HG03064 (cell line): Measurements from ENCODE around the gene SMIM21.

Experiments
- ATAC-seq: cut with Tn5 transposase; IDR thresholded peaks from one replicate; pipeline ENCODE4 v1.9.1; 2021; ENCODE audit warnings: low read depth; ENCODE audit not compliant: unreplicated experiment

SMIM21 gene

DNA sequence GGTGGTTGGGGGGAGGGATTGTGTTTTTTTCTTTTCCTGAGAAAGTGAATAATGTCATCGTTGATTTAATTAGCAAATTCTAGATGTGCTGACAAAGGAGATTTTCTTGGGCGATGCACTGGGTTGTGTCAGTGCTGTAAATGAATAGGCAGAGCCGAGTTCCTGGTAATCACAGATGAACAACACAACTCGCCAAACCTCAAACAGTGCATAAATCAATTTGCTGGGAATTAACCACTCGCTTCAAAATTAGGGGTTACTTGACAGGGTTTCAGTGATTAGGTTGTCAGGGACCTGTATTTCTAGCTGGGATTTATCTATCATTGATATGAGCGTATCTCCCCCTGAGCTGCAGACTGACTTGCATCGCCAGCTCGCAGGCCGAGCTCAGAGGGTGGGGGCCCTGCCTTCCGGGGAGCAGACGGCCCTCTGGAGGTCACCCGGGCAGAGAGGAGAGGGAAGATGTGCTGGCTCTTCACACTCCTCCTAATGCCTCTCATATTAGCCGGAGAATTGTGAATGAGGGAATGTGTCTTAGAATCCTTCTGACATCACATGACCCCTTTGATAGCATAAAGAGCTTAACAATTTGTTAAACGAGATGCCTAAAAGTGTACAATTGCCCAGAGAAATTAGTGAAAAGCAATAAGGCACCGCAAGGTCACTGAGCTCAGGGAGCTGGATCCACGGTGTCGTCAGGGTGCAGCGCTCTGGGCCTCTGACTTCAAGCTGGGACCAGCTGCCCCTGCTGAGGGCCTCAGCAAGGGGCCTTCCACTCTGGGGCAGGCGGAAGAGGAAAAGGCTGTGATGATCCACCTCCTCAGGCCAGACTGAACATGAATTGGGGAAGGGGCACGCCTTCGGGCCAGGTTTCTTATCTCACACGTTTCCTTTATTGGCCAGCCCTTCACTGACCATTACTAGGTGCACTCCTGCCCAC is 48.9 kb downstream of the SMIM21 start:
- no peak for ATAC-seq

DNA sequence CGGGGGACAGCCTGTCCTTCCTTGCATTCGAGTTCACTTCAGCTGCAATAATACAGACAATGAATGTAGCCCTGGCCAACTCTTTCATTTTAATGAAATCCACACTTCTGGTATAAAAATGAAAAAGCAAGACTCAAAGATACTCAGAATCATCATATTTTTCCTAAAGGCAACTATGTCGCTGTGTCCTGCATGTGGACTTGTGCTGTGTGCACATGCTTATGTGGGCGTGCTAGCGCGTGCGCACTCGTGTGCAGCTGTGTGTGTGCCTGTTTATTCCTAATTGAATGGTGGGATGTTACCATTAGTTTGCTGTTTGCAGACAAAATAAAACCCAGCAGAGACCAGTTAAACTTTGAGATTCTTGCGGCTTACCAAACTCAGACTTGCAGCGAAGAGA is 49.6 kb downstream of the SMIM21 start:
- no peak for ATAC-seq

DNA sequence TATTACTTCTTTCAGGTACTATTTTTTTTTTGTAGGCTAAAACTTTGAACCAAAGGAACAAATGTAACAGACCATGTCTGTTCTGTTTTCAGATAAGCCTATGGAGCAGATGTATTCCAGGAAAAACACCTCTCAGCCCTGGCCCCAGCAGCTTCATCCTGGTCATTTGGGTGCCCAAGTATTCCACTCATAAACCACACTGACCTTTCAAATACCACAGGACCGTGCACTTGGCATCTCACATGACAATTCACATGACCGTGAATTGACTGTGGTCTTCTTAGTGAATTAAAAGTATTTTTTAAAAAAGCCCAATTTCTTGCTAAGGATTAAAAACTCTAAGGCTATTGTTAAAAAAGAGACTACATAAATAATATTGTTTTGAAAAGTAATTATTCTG is 50.2 kb downstream of the SMIM21 start:
- ATAC-seq: no peak

DNA sequence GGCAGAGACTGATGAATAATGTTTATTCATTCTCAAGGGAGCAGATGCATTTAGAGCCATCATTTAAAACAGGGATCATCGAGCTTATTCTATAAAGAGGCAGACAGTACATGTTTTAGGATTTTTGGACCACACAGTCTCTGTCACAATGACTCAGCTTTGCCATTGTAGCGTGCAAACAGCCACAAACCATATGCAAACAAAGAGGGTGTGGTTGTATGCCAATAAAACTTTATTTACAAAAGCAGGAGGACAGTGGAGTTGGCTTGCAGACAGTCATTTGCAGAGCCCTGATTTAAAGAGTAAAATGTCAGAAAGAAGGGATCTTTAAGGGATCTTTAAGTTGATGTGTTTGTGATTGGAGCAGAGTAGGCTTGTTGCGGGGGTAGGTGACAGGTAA is 51.5 kb downstream of the SMIM21 start:
- ATAC-seq: no peak

DNA sequence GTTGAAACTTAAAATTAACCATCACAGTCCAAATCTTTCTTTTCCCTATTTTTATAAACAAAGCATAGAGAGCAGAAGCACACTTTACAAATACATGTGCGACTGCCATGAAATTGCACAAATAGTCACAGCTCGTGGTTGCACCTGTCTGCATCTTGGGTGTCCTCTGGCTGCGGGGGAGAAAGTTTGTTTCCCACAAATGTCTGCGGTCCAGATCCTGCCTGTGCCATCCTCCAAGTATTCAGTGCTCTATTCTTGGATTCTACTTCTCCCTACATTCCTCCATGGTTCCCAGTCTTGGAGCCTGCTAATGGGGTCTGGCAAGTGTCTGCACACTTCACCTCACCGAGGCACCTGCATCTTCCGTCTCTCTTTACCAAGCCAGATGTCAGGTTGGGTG is 52.2 kb downstream of the SMIM21 start:
- ATAC-seq: no peak

DNA sequence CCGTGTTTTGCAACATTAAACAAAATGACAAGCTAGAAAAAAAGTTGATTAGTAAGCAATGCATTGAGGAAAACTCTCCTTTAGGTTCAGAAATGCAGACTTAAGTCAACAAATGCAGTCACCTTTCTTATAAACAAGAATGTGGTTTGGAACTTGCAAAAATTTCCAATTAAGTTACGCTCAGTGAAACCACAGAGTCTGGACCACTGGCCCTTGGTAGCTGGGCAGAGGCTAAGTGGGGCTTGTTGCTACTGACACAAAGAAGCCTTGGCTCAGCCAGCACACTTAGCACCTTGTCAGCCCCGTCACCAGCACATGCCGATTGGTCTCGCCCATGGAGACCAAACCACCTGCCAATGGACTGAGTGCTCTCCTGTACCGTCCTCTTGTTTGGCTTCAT is 53.0 kb downstream of the SMIM21 start:
- no peak for ATAC-seq

DNA sequence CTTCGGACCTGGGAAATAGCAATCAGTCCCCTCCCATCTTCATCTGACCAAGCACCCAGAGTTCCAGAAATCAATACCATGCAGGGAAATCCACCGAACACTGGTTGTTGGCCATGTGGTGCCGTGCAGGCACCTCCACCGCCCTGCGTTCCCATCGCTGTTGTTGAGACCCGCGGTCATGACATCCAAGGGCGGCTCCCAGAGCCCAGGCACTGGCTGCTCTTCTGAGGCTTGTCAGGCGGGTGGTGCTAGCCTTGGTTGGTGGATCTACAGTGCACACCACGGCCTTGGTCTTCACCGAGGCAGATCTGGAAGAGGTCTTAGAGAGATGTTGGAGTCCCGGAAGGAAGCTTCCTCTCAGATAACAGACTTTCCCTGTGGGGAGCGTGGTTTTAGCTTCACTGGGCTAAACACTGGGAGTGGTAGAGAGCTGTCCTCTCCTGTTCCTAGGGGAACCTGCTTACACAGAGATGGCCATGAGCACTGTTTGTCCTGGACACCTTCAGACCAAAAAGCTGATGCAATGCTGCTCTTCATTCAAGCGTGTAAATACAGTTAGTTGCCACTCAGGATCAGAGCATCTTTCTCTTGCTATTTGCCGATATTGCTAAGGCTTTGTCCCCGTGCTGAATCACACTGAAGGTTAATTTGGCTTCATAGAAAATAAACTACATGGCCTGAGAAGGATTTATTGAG is 58.3 kb downstream of the SMIM21 start:
- ATAC-seq: no peak

DNA sequence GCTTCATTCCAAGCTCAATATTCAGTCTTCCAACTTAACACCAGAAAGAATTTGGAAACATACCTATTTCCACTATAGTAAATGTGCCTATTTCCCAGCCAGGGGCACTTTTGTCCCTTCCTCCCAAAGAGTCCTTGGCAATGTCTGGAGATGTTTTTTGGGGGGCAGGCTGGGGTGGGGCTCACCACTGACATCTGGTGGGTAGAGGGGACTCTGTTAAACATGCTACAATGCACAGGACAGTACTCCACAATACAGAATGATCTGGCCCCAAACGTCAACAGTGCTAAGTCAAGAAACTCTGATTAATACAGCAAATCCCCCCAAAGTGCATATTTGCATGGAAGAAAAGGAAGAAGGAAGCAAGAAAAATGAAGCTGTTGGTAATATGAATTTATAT is 61.7 kb downstream of the SMIM21 start:
- ATAC-seq: no peak

DNA sequence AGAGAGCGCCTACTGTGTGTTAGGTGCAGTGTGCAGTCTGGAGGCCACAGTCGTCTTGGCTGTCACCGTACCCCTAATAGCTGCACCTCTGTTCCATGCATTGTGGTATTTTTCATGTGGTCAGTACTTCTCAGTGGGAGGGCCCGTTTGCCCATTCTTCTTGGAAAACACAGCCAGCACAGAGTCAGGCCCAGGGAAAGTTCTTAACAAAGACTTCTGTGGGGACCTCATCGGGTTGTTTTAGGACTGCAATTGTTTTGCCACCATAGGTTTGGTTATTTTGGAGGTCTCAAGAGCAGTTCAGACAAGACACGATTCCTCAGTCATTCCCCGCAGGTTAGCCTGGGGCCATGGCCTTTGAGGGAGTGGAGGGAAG is 62.3 kb downstream of the SMIM21 start:
- ATAC-seq: no peak

DNA sequence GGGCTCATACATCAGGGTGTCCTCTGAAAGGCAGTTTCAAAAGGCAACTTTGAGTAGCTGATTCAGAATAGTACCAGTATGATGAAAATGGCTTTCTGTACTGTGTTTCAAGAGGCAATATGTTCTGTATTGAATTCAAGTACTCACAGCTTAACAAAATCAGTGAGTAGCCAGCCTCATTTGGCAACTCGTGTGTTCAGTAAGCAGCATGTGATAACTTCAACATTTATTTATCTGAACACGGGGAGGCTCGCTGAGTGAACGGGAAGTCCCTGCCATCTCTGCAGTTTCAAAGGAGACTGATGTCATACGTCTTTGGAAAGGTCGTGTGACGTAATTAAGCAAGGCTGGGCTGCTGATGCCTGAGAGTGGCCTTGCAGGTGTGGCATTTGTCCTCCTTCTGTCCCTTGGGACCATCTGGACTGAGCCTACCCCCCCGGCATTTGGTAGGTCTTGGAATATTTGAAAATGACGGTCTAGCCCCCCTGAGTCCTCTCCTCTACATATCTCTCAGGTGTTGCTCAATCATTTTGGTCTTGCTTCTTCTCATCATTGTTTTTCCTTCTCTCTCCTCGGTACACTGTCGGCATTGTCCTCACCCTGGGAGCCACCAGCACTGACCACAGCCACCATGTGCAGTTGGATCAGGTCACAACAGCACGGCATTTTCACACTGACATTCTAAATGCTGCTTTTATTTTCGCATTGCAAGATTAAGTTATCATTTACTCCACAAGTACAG is 62.8 kb downstream of the SMIM21 start:
- ATAC-seq: no peak

DNA sequence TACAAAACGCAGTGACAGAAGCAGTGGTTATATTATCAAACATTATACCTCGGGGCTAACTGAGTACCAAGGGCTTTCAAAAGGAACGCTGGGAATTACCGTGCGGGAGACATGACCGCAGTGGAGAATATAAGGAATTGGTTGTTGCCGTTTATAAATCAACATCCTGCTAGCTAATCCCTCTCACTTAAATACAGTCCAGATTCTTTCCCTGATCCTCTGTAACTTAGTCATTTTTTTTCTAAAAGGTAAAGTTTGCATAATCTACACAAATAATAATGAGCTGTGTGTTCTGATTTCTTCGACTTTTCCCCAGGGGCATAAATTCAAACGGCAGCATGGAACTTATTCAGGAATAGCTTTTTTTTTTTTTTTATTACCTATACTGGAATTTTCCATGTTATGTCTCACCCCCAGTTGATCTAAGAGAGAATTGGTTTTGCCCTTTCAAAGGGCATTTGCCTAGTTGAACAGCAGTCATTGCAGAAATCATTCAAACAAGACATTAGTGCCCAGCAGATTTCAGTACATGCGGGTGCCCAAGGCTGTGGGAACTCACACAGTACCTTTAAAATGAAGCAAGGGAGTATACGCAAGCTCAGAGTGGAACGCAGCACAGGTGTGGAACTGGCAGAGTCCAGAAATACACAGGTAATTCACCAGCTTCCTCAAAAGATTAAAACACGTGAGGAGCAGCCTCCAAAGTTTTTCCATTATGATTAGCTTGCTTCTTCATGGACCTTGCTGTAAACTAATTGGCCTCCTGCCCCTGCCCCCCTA is 63.9 kb downstream of the SMIM21 start:
- ATAC-seq: no peak

DNA sequence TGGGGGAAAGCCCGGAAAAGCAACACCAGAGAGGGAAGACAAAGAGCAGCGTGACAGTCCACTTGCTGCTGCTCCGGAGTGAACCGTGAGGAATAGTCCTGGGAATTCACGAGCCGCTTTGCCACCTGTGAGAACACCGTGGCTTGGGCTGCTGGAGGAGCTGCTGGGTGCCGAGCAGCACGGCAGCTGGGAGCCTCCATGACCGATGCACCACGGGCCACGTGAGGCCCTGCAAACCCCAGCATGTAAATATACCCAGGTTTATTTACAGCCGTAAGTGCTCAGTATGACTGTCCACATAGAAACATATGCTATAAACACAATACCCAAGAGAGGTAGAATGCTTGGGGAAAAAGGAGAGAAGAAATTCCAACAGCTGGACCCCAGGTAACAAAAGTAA is 65.1 kb downstream of the SMIM21 start:
- no peak for ATAC-seq

DNA sequence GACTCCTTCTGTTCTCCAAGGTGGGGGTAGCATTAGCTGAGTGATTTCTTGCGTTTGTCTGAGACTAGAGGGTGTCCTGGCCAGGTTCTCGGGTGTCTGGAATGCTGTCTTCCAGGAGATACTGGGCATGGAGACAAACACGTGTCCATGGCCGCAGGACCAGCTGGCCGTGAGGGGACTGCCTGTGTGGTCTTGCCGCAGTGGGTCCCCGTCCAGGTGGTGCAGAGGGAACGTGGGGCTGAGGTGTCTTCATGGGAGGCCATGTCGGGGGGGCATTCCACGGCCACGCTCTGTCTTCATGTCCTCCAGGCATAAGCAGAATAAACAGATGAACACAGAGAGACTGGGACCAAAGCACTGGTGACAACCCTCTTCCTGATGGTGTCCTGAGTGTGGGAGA is 66.6 kb downstream of the SMIM21 start:
- ATAC-seq: no peak

DNA sequence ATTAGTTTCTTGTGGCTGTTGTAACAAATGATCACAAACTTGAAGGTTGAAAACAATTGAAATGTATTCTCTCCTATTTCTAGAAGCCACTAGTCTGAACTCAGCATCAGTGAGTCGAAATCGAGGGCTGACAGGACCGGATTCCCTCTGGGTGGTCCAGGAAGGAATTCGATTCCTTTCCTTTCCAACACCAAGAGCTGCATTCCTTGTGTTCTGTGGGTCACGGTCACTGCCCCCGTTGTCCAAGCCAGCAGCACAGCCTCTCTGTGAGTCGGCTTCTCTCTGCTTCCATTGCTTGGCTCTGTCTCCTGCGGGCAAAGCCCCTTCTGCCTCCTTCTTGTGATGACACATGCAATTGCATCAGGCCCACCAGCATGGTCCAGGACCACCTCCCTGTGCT is 67.3 kb downstream of the SMIM21 start:
- no peak for ATAC-seq
